Ovary (tissue), 3 donors: ENCODE results near the gene IKZF3.
"Not testable (repeated sequence)": the region's sequence is repeated elsewhere in the genome, so short reads cannot be mapped to it uniquely, and the experiment has no call there.

Experiments used
- EP300 ChIP-seq: sonication (generic); formaldehyde crosslinking; IDR thresholded peaks from one replicate; pipeline ENCODE4 v1.6.1; 2017; ENCODE audit warnings: antibody characterized with exemption
- POLR2A ChIP-seq: fragments of 450-650 bp; IDR thresholded peaks from one replicate; pipeline ENCODE4 v1.6.1; 2017; ENCODE audit warnings: antibody characterized with exemption, mild to moderate bottlenecking, moderate library complexity
- TF ChIP-seq, protein P1 (sequence below), 3 donors: fragments of 450-650 bp in 2 of 3; fragments of 200-600 bp in 1 of 3; IDR thresholded peaks; one replicate each; pipeline versions ENCODE4 v1.5.1 to v1.8.0; 2016 to 2022; ENCODE audit warnings: antibody characterized with exemption in 3 of 3, mild to moderate bottlenecking in 1 of 3
- donor health status: DM: no; HTN: no; CAD: no.

DNA sequence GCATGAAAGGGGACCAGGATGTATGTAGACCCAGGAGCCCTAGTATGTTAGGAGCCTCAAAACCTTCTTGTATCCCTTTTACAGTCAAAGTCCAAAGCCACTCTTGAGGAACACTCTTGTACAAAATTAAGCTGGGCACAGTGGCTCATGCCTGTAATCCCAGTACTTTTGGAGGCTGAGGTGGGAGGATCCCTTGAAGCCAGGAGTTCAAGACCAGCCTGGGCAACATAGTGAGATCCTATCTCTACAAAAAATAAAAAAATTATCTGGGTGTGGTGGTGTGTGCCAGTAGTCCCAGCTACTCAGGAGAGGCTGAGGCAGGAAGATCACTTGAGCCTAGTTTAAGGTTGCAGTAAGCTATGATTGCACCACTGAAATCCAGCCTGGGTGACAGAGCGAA lies 138.2 kb downstream of the IKZF3 start:
- not testable (repeated sequence) for TF ChIP-seq EP300, POLR2A
- TF ChIP-seq, protein P1, sequence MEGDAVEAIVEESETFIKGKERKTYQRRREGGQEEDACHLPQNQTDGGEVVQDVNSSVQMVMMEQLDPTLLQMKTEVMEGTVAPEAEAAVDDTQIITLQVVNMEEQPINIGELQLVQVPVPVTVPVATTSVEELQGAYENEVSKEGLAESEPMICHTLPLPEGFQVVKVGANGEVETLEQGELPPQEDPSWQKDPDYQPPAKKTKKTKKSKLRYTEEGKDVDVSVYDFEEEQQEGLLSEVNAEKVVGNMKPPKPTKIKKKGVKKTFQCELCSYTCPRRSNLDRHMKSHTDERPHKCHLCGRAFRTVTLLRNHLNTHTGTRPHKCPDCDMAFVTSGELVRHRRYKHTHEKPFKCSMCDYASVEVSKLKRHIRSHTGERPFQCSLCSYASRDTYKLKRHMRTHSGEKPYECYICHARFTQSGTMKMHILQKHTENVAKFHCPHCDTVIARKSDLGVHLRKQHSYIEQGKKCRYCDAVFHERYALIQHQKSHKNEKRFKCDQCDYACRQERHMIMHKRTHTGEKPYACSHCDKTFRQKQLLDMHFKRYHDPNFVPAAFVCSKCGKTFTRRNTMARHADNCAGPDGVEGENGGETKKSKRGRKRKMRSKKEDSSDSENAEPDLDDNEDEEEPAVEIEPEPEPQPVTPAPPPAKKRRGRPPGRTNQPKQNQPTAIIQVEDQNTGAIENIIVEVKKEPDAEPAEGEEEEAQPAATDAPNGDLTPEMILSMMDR (IDR thresholded peaks at IDR 0.05) = not testable (repeated sequence)
